Adrenal gland (tissue), 12 donors: ENCODE data around the gene MORN5. TPM values are rescaled to one million over a fixed set of nuclear protein-coding genes. Genes with fewer than 3 reads are reported as not detected.

Source experiments
- DNase-seq, 7 donors: peaks; one replicate each; pipeline ENCODE4 v3.0.0-alpha.2; 2019 to 2020
- H3K27ac ChIP-seq, 5 donors: fragments of 200-600 bp; sonication (generic) in 4 of 5; 1 replicate in 3 of 5; 2 replicates in 2 of 5; pipeline versions ENCODE4 v1.5.1 to v1.8.0; 2016 to 2020; ENCODE audit warnings: mild to moderate bottlenecking in 1 of 5
- H3K27me3 ChIP-seq: fragments of 200-600 bp; 2 replicates; pipeline ENCODE4 v1.8.0; 2021
- H3K36me3 ChIP-seq, 2 donors: fragments of 200-600 bp; replicated peaks in 1 of 2; 1 replicate in 1 of 2; 2 replicates in 1 of 2; pipeline versions ENCODE4 v1.5.1 to v1.8.0; 2018 to 2022
- H3K4me1 ChIP-seq, 2 donors: fragments of 200-600 bp; replicated peaks in 1 of 2; 1 replicate in 1 of 2; 2 replicates in 1 of 2; pipeline versions ENCODE4 v1.5.1 to v1.8.0; 2018 to 2021
- H3K4me3 ChIP-seq, 4 donors: fragments of 200-600 bp; sonication (generic) in 3 of 4; one replicate each; pipeline ENCODE4 v1.5.1; 2016 to 2018
- H3K9me3 ChIP-seq, 3 donors: fragments of 200-600 bp; sonication (generic) in 1 of 3; replicated peaks in 1 of 3; 1 replicate in 2 of 3; 2 replicates in 1 of 3; pipeline versions ENCODE4 v1.5.1 to v1.8.0; 2016 to 2021
- CTCF ChIP-seq, 6 experiments: fragments of 450-650 bp in 4 of 6; fragments of 200-600 bp in 2 of 6; sonication (generic) in 1 of 6; IDR thresholded peaks; 1 replicate in 5 of 6; 2 replicates in 1 of 6; pipeline versions ENCODE4 v1.5.1 to v1.8.0; 2016 to 2021; ENCODE audit warnings: antibody characterized with exemption in 6 of 6, mild to moderate bottlenecking in 2 of 6, moderate library complexity in 1 of 6
- POLR2A ChIP-seq, 2 donors: fragments of 450-650 bp; IDR thresholded peaks; one replicate each; pipeline ENCODE4 v1.6.1; 2017; ENCODE audit warnings: antibody characterized with exemption in 2 of 2, mild to moderate bottlenecking in 2 of 2, moderate library complexity in 1 of 2
- WGBS, 4 donors: extraction: QIAGEN DNeasy Blood & Tissue Kit in 2 of 4; methylation state at CpG; one replicate each; pipeline versions ENCODE4 v1.1.5 to v1.1.7; 2013 to 2017; 5-methylcytosine and 5-hydroxymethylcytosine counted together
- intact Hi-C, 2 donors: fragments of 100-400 bp; cut with DNase I; formaldehyde crosslinking; loops; one replicate each; pipeline versions ENCODE4 v1.14.1 to v1.15.0; 2022 to 2023
- polyA plus RNA-seq, 3 donors: library from polyadenylated mRNA; stranded (reverse); fragments of 200-250 nt in 2 of 3; fragments of 350-450 nt in 1 of 3; fragmentation: Illumina TruSeq in 1 of 3; extraction: RNeasy Lipid Tissue Mini Kit (QIAGEN cat#74804) in 1 of 3; gene quantifications; one replicate each; pipeline ENCODE4 v1.2.3, GENCODE V29; 2013 to 2014
- total RNA-seq, 9 donors: library from RNA; depleted of rRNA in 4 of 9; stranded (reverse); fragments of >200 nt in 4 of 9; fragments of 120-200 nt in 1 of 9; fragmentation: NEBNext Ultra II Directional in 1 of 9; extraction: Animal tissue kit (Norgen Biotek cat#: 25700) in 1 of 9; gene quantifications; one replicate each; pipeline versions ENCODE4 v1.1.0 to v1.2.4, GENCODE V29; 2013 to 2023
- donor health status: healthy with polysubstance abuse.
- donor health status: Bipolar disorder and iron deficiency.
- donor health status: DM: yes; HTN: yes; CAD: no.
- donor health status: DM: no; HTN: no; CAD: no.
- donor health status: DM: no; HTN: no; CAD: no.
- donor health status: DM: yes; HTN: yes; CAD: no.

MORN5 gene
- total and polyA plus RNA-seq, 12 donors, result 0.78 to 1.7 (median 0.80) TPM; not detected in 8

GRCh38 chr9:122217640-122218039 lies 57.9 kb downstream of the MORN5 start:
- TF ChIP-seq POLR2A (IDR thresholded peaks at IDR 0.05), result no peak
- no peak for TF ChIP-seq CTCF (IDR thresholded peaks at IDR 0.05)
- WGBS, 4 donors, result 58 to 70% (median 65%) methylated on average over 4 of the region's 4 CpGs
- H3K27ac ChIP-seq, result no peak overlapping the region
- peaks cover 21 to 30% of the 10 kb centered on the region in 2 donors for H3K4me1 ChIP-seq
- no peak overlapping the region for H3K4me3 ChIP-seq
- no peaks in the 10 kb centered on the region for H3K36me3 ChIP-seq
- H3K9me3 ChIP-seq, result no peaks in the 10 kb centered on the region
- DNase-seq, result no peak
- intact Hi-C loops, result no loop called here
- peaks cover 75% of the 10 kb centered on the region for H3K27me3 ChIP-seq

- H3K4me1 ChIP-seq, result peaks cover 18 to 29% of the 10 kb centered on the region in 2 donors
- H3K36me3 ChIP-seq, result no peaks in the 10 kb centered on the region
- intact Hi-C loops, result no loop called here
- TF ChIP-seq POLR2A (IDR thresholded peaks at IDR 0.05), result no peak
- TF ChIP-seq CTCF (IDR thresholded peaks at IDR 0.05), result no peak
- H3K27me3 ChIP-seq, result peaks cover 76% of the 10 kb centered on the region
- no peak for DNase-seq
- 53 to 68% (median 59%) methylated on average over 11 of the region's 11 CpGs for WGBS, 4 donors
- no peak overlapping the region for H3K27ac ChIP-seq
- H3K4me3 ChIP-seq, result no peak overlapping the region
- H3K9me3 ChIP-seq, result no peaks in the 10 kb centered on the region
Measured at GRCh38 chr9:122218071-122218934, 58.6 kb downstream of the MORN5 start.

GRCh38 chr9:122218935-122219855 lies 59.5 kb downstream of the MORN5 start:
- whole genome bisulfite sequencing, 4 donors, result 9 to 13% (median 9%) methylated on average over 37 to 59 of the region's 59 CpGs
- TF ChIP-seq CTCF (IDR thresholded peaks at IDR 0.05) (no peak), POLR2A (IDR thresholded peaks at IDR 0.05) (no peak)
- H3K4me3 ChIP-seq, result peak overlapping the region in 1 of 4 donors; percentile 20
- H3K27me3 ChIP-seq, result peaks cover 78% of the 10 kb centered on the region
- intact Hi-C loops, result no loop called here
- H3K9me3 ChIP-seq, result no peaks in the 10 kb centered on the region
- H3K27ac ChIP-seq, result no peak overlapping the region
- no peaks in the 10 kb centered on the region for H3K36me3 ChIP-seq
- H3K4me1 ChIP-seq, result peaks cover 9 to 20% of the 10 kb centered on the region in 2 donors
- DNase-seq, result no peak
